CD4-positive, alpha-beta T cell treated with Interleukin-12 subunit alpha and Interleukin-12 subunit beta, for 1 hour (primary cell): ENCODE data around the gene GKN1.

Experiments used
- DNase-seq: peaks from one replicate; pipeline ENCODE4 v3.0.0-alpha.2; 2020

Gene GKN1

DNA sequence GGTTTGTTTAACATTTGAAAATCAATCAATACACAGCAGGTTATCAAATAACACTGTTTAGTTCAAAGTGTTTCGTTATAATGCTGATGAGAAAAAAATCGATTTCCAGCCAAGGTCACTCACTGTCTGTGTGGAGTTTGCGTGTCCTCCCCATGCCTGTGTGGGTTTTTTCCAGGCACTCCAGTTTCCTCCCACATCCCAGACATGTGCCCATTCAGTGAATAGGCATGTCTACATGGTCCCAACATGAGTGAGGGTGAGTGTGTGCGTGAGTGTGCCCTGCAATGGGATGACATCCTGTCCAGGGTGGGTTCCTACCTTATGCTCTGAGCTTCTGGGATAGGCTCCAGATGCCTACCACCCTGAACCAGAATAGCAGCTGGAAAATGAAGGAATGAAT, 13.1 kb upstream of the GKN1 start:
- no peak for DNase-seq

DNA sequence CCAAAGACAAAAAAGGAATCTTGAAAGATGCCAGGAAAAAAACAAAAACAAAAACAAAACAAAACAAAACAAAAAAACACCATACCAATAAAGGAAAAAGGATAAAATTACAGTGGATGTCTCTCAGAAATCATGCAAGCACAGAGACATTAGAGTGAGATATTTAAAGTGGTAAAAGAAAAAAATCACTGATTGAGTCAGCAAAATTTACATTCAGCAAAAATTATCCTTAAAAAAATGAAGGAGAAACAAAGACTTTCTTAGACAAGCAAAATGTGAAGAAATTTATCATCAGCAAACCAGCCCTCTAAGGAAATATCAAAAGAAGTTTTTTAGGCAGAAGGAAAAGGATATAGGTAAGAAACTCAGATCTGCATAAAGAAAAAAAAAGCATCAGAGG, 10.2 kb upstream of the GKN1 start:
- no peak for DNase-seq

DNA sequence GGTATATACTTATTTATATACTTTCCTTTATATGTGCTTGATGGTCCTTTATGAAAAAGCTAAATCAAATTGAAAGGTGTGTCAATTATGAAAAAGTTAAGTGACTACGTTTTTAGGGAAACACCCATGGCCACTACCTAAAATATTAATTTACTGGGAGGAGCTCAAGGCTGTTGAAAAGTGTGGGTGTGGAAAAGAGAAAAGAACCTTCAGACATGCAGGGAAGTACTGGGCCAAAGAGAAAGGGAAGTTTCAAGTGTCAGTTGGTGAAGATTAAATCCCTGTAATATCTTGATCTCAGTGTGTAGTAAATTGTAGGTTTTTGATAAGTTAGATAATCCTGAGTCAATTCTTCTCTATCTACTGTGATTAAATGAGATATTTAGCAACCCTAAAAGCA, 6.2 kb upstream of the GKN1 start:
- DNase-seq = no peak

DNA sequence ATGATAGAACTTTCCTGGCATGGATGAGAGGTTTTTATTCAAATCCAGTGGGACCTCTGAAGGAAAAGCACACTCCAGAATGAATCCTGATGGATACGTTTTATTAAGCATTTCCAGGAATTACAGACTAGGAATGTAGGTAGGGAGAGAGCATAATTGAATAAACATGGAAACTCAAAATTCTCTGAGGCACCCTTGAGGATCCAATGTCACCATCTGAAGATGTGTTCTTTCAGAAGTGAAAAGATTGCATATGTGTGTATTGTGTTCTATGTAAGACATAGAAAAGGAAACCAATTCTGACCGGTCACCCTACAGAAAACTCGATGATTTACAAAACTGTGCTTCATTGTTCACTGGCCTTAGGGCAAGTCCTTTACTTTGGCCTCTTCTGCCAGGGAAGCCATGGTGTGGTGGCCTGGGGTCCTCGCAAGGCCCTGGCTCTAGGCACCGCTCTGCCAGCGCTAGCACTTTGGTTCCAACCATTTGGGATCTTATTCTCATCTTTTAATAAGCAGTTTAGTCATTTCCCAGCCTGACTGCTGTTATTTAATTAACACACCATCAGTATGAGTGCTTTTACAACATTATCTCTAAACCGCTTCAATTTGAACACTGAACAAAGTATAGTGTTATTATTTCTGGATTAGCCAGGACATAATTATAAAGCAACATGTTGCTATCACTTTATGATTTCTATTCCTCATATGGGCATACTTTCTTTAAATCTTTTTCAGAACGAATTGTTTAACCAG, 4.5 kb upstream of the GKN1 start:
- DNase-seq = no peak

DNA sequence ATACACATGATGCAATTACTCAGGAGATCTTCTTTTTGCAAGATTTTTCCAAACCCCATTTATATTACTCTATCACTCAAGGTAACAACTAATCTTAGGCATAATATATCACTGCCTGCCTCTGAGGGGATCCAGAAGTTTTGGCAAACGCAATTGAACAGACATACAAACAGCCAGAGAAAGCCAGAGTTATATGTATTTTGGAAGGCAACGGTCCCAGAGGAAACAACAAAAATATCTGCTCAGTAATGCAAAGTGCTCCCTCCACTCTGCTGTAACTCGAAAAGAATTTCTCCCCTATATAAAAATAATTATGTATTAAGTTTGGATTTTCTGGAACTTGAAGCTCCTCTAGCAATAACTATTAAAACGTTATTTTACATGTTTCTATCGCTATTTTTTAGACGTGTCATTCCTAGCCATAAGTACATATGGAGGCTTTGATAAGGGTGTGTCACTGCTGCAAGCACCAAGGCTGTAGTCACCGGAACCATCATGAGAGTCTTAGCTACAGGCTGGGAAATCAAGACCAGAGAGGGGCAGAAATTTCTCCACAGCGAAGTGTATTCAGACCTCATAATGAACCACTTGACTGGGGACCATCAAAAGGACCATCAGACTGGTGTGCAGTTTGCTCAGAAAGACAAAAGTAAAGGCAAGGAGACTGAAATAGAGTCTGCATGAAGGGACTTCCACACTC, 3.7 kb upstream of the GKN1 start:
- no peak for DNase-seq

DNA sequence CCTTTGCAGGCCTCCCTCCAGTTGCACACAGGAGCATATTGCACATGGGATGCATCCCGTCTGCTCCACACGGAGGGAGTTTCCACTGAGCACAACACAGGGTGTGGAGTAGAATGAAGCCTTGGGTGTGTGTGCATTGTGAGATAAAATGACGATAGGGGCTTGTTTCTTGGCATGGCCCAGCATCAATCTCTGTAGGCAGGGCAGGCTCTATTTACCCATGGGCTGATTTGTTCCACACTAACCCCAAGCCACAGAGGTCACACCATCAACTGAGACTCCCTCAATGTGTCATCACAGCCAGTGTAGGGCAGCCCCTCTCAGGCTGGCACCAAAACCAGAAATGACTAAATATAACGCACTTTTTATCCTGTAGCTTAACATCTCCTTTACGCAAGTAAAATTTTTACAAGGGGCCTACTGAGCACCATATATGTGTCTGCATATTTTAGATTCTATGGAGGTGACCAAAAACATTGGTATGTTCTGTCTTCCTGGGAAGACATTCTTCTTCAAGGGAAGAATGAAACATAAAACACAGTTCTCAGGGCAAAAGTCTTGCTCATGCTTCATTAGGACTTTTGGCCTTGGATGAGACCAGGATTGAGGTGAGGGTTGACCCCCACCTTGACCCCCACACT, 2.7 kb upstream of the GKN1 start:
- DNase-seq = no peak

DNA sequence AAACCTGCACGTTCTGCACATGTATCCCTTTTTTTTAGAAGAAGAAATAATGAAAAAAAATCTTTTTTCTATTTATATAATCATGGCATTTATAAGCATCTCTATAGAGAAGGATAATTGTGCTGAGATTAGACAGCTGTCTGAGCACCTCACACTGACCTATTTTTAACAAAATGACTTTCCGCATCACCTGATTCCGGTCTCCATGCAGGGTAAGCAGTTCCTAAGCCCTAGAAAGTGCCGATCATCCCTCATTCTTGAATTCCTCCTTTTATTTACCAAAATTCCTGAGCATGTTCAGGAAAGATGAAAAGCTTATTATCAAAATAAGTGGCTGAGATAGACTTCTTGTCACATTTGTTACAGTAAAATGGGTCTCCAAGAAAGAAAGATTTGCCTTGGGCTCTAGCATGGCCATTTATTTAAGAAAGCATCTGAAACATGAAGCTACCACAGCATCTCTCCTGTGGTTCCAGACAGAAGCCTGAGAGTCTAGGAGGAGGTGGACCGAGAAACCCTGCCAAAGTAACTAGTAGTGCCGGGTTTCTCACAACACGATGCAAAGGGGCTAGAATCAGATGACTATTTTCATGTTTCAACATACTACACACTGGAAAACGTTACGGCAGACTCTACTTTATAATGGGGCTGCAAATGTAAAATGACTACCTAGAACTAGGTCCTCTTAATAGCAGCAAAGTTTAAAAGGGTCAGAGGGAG, 670 bp downstream of the GKN1 start:
- no peak for DNase-seq

DNA sequence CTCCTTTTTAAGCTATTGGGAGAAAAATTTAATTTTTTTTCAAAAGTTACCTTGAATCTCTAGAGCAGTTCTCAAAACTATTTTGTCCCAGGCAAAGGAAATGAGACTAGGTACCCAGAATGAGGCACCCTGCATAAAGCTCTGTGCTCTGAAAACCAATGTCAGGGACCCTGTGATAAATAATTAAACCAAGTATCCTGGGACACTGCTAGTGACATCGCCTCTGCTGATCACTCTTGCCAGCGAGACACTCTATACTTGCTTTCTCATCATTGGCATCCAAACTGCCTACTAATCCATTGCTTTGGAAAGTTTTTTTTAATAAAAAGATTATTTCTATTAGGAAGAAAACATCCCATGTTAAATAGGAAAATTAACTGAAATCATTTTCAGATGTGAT, 1.4 kb downstream of the GKN1 start:
- DNase-seq = no peak

DNA sequence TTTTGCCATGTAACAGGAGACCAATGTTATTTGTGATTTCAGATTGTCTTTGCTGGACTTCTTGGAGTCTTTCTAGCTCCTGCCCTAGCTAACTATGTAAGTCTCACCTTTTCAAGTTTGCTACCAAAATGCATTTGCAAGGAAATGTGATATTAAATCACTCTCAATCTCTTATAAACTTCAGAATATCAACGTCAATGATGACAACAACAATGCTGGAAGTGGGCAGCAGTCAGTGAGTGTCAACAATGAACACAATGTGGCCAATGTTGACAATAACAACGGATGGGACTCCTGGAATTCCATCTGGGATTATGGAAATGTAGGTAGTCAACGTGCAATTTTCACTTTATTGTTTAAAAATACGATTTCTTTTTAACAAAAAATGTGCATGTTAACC, 3.0 kb downstream of the GKN1 start:
- DNase-seq = no peak

DNA sequence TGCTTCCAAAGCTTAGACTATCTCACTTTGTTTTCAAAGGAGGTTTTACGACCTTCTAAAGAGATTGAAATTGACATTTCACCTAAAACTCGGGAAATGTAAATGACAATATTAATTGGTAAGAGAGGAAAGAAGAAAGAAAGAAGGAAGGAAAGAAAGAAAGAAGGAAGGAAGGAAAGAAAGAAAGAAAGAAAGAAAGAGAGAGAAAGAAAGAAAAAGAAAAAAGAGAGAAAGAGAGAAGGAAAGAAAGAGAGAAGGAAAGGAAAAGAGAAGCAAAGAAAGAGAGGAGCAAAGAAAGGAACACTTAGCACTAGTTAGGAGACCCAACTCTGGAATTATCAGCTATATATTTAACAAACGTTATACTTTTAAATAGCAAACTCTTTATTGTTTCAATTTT, 3.7 kb downstream of the GKN1 start:
- DNase-seq = no peak

DNA sequence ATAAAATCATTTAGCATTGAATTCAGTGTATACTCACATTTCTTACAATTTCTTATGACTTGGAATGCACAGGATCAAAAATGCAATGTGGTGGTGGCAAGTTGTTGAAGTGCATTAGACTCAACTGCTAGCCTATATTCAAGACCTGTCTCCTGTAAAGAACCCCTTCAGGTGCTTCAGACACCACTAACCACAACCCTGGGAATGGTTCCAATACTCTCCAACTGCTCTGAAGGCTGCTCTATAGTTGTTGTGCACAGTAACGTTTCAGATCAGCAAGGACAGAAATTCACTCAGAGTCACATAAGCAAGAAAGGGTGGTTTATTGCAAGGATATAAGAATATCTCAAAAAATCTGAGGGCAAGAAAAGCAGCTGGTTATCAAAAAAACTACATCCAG, 6.5 kb downstream of the GKN1 start:
- no peak for DNase-seq

DNA sequence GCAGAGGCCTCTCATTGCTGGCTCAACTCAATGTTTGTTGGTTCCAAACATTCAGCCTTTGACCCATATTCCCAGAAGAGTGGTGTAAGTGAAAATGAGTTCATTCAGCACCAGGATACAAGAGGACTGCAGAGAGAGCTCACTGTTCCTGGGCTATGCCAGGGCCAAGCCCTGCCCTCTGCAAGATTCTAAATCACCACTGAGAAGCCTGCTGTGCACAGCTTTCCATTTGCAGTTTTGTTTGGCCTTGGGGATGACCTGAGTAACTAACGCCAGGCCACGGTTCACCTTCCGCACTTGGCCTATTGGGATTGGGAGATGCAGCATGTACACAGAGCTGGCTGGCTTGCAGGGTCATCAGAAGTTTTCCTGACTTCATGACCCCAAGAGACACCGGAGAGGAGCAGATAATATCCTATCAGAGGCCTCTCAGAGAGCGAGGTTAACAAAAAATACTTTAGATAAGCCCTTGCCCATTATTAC, 12.6 kb downstream of the GKN1 start:
- DNase-seq = no peak

DNA sequence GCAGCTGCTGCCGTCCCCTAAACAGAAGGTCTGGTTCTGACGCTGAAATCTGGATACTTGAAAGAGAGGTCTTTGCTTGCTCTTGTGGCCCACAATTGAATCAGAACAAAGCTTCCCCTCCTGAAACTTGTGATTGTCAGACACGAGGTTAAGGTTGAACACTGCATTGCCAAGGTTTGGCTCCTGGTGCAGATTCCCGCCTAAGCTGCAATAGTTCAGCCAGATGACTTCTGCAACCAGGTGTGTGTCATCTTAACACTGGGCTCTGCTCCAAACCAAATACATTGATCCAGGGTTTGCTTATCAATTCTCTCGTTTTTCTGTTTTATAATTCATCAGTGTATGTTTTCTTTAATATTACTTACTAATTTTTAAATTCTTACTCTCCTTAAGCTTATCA, 14.6 kb downstream of the GKN1 start:
- DNase-seq = no peak

DNA sequence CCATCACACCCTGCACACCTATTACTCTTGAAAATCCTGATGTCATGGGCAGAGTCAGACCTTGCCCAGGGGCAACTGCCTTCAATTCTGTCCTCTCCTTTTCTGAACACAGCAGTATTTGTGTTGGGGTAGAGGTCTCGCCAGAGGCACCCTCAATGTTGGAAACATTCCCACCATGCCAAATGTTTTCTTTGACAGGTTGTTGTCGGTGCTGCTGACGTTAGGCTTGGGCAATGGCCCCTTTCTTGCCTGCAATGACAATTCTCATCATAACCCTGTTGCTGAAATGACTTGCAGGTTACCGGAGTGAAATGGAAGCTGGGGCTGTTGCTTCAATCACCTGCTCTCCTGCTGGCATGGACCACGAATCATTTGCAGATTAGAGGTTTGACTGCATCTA, 17.9 kb downstream of the GKN1 start:
- no peak for DNase-seq

DNA sequence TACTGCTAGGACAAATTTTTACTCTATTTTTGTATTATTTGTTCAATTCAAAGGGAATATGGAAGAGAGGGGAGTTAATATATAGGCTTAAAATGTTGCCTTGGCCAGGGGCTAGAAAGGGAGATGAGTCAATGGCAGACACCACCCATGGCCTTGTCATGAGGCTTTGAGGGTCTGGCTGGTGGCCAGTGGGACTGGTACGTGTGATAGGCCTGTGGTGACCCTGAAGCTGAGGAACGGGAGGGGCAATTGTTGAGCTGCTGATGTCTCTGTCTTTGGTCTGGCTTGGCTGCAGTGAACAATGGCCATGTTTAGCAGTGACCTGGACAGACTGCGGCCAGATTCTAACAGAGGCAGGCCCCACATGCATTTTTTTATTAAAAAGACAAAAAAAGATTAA, 18.5 kb downstream of the GKN1 start:
- DNase-seq = no peak

DNA sequence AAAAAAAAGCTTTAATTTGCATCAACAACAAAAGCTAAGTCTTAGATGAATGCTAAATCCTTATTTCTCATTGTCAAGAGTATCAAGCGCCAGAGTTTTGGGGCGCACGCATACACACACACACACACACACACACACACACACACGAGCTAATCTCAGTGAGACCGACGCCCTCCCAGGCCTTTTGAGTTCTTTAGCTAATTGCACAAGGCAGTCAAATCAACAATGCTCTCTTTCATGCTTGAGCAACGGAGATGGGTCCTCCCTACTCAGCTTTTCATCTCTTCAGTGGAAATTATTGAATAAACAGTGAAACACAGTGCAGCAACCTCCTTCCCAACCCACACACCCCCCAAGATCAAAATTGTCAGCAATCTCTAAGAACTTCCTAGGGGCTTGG, 19.2 kb downstream of the GKN1 start:
- DNase-seq = no peak

DNA sequence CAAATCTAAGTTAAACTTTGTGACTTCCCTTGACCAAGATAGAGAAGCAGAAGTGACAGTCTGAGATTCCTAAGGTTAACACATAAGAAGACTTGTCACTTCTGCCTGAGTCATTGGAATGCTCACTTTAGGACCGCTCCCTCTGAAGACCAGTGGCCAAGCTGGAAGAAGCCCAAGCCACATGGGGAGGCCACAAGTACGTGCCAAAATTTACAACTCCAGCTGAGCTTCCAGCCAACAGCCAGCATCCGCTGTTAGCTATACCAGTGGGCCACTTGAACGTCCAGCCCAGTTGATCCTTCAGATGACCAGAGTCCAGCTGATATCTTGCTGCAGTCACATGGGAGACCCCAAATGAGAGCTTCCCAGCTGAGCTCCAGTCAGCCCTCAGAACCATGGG, 20.4 kb downstream of the GKN1 start:
- no peak for DNase-seq

DNA sequence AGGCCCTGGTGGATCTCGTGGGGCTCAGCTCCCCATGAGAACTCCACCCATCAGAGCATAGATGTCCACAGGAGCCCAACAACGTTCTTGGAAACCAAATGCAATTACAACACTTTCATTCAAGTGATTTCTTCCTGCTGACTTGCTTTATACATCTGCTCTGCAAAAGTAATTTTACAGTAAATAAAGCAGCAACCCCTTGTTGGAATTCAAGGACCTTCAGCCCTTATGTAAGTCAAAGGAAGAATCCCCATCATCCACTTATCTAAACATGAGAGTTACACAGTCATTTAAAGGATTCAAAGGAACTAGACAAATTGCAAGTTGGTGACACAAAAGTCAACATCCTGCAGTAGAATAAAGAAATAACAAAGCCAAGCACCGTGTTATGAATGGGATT, 21.5 kb downstream of the GKN1 start:
- DNase-seq = no peak

DNA sequence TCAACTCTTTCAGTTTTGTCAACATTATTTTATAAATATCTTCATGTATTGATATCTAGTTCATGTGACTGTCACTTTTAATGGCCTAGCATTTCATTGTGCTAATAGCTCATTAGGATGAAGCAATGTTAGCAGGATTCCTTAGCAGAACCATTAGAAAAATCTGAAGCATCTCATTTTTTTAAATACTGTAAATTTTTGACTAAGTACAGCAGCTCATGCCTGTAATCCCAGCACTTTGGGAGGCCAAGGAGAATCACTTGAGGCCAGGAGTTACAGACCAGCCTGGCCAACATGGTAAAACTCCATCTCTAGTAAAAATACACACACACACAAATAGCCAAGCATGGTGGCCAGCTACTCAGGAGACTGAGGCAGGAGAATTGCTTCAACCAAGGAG, 23.0 kb downstream of the GKN1 start:
- DNase-seq = no peak

DNA sequence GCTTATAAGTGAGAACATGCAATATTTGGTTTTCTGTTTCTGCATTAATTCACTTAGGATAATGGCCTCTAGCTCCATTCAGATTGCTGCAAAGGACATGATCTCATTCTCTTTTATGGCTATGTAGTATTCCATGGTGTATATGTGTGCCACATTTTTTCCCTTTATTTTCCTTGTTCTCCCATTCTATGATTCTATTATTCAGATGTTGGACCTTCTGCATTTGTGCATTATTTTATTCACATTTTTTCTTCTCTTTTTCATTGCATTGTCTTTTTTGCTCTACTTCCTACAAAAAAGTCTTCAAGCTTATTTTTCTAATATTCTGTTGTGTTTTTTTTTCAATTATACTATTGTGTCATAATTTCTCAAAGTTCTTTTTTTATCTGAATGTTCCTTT, 27.4 kb downstream of the GKN1 start:
- no peak for DNase-seq

DNA sequence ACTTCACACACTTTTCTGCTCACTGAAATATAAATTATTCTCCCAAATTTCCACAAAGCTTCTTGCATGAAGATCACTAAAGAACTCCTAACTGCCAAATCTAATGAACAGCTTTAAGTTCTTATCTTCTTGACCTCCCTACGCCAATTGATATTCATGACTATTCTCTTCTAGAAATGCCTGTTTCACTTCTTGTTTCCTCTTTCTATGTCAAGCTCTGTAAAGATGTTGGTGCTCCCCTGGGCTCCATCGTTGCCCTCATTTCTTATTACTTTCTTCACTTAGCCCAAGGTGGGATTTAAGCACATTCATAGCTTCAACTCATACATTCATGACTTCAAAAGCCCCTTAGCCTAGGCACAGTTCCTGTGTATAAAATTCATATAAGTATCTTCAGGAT, 29.3 kb downstream of the GKN1 start:
- no peak for DNase-seq

DNA sequence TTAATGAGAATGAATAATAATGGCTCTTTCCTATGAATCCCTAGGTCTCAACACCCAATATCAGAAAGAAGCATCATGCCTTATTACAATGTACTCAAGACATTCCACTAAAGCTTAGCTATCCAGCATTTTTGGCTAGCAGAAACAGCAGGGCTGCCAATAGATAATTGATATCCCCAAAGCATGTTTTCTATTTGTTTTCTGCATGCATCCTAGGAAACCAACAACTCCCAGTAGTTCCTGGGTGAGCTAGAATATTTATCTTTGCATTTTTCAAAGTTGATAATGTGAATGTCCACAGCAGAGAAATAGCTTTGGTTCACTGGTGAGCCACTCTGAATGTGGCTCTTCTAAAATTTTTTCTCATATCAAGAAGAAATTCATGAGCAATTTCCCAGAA, 32.7 kb downstream of the GKN1 start:
- DNase-seq = no peak

DNA sequence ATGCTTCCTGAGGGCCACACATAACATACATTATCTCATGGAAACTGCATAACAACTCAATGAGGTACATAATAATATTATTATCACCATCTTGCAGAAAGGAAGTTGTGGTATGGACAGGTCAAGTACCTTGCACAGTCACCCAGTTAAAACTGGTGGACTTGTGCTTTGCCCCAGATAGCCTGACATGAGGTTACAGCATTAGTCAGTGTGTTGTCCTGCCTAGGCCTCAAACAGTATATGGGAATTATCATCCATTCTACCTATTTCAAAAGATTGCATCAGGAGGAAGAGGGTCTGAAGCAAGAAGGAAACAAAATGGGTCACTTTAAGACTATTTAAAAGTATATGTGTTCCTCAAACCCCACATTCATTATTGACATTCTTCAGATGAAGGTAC, 33.2 kb downstream of the GKN1 start:
- no peak for DNase-seq
